PFSK-1 (cell line): Measurements from ENCODE around the gene STK39.

Experiments used
- FOXP2 ChIP-seq: optimal IDR thresholded peaks from 2 replicates; pipeline ENCODE3; 2011; ENCODE audit warnings: borderline replicate concordance, control low read depth, inconsistent platforms; ENCODE audit not compliant: insufficient read depth; ENCODE audit errors: extremely low read length, extremely low read depth
- POLR2AphosphoS5 ChIP-seq: IDR thresholded peaks from 2 replicates; pipeline ENCODE4 v1.6.1; 2012; ENCODE audit warnings: low read depth, mild to moderate bottlenecking, control low read depth, low read length, moderate library complexity
- REST ChIP-seq, 2 experiments: IDR thresholded peaks; 2 replicates each; pipeline versions ENCODE4 v1.6.1 to v1.8.0; 2011 to 2012; ENCODE audit warnings: low read depth in 2 of 2, low read length in 2 of 2, control low read depth in 1 of 2, inconsistent platforms in 1 of 2, mild to moderate bottlenecking in 1 of 2, moderate library complexity in 1 of 2; ENCODE audit not compliant: insufficient read depth in 1 of 2
- SIN3A ChIP-seq: IDR thresholded peaks from 2 replicates; pipeline ENCODE4 v1.6.1; 2012; ENCODE audit warnings: mild to moderate bottlenecking, low read length, moderate library complexity, borderline replicate concordance; ENCODE audit not compliant: insufficient read depth
- TAF1 ChIP-seq: IDR thresholded peaks from 2 replicates; pipeline ENCODE4 v1.6.1; 2012; ENCODE audit warnings: low read length, control low read depth, borderline replicate concordance; ENCODE audit not compliant: insufficient read depth

STK39 gene

DNA sequence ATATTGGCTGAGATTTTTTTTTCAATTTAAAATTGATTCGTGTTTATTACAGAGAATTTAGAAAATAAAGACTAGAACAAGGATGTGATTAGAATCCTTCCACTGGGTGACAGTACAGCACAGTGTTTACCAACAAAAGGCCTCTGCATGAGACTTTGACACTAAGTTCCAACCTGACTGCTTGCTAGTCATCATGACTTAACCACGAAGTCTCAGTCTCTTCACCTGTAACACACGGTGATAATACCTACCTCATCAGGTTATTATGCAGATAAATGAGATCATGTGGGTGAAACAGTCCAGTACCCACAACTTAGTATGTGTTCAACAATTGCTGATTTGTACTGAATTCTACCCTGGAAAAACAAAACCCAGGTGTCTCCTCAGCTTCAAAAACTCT, 151.2 kb downstream of the STK39 start:
- TF ChIP-seq FOXP2 (no peak), REST (IDR thresholded peaks at IDR 0.05; ENCODE audit: insufficient read depth in 1 of 2, low read depth in 2 of 2, low read length in 2 of 2) (no peak), POLR2AphosphoS5 (no peak), TAF1 (no peak), SIN3A (no peak)

GRCh38 chr2:168091986-168092385, 155.4 kb downstream of the STK39 start:
- TF ChIP-seq POLR2AphosphoS5 (no peak), FOXP2 (no peak), REST (IDR thresholded peaks at IDR 0.05; ENCODE audit: insufficient read depth in 1 of 2, low read depth in 2 of 2, low read length in 2 of 2) (no peak), SIN3A (no peak), TAF1 (no peak)

DNA sequence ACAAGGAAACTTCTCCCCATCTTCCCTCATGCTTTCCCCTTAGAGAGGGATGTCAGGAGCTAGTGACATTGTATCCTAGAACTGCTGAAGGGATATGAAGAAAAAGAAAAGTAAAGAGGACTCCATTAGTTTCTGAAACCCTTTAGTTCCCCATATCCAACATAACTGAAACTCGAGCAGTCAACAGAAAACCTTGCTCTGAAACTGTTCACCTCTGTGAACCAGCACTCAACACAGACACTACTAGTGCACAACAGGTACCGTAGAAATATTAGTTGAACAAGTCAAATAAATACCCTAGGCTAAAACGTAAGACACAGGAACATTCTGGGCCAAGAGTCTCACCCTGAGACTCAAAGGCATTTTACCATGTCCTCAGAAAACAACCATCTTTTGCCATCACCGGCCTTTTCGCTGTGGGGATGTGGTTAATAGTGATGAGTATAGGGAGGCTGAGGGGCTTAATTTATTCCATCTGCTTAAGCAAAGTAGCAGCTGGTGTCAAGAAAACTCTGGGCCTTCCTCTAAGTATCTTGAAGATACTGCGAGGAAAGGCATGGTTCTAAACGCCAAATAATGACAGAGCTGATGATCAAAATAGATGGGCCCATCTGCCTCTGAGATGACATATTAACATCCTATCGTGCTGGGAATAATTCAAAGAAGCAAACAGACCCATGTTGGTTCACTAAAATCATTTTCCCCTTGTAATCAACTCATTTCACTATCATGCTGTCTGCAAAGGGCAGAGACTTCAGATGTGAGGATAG, 156.8 kb downstream of the STK39 start:
- TF ChIP-seq POLR2AphosphoS5 (no peak), FOXP2 (no peak), SIN3A (no peak), REST (IDR thresholded peaks at IDR 0.05; ENCODE audit: insufficient read depth in 1 of 2, low read depth in 2 of 2, low read length in 2 of 2) (no peak), TAF1 (no peak)

DNA sequence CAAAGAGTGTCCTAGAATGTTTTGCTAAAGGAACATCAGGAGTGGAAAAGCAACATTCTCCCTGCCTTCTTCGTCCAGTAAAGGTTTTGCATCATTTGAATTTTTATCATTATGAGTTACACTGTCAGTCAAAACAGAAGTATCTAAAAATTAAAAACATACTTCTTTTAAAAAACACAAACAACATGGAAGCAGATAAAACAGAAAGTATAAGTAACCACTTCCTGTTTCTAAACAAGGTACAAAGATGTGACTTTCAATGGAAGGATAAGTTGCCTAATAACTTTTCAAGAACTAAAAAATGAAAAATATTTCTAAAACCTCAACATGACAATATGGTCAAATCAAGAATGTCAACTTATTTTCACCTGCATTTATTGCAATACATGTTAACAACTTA, 158.2 kb downstream of the STK39 start:
- TF ChIP-seq REST (IDR thresholded peaks at IDR 0.05; ENCODE audit: insufficient read depth in 1 of 2, low read depth in 2 of 2, low read length in 2 of 2) (no peak), POLR2AphosphoS5 (no peak), TAF1 (no peak), SIN3A (no peak)
